Epidermal melanocyte (primary cell): ENCODE results near the gene VN1R5.
"Not testable (repeated sequence)": the region's sequence is repeated elsewhere in the genome, so short reads cannot be mapped to it uniquely, and the experiment has no call there.

Experiments
- DNase-seq: peaks from one replicate; pipeline ENCODE4 v3.0.0; 2011; ENCODE audit warnings: low spot score; ENCODE audit not compliant: insufficient read length

Gene VN1R5

DNA sequence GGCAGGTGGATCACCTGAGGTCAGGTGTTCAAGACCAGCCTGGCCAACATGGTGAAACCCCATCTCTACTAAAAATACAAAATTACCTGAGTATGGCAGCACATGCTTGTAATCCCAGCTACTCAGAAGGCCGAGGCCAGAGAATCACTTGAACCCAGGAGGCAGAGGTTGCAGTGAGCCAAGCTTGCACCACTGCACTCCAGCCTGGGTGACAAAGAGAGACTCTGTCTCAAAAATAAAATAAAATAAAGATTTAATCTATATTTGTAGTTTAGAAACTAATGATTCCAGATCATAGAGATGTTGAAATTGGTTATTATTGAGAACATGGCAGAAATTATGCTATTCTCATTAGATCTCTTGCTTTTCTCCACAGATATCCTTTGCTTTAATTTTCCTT is at the start of gene VN1R5:
TSS of gene VN1R5 (plus strand) at position 301 of the 400 bp plus-strand sequence.
- not testable (repeated sequence) for DNase-seq

- DNase-seq, result no peak
Observed at GRCh38 chr1:247209396-247209795, 46.5 kb upstream of the VN1R5 start.

GRCh38 chr1:247210062-247210375 is 45.9 kb upstream of the VN1R5 start:
- DNase-seq, result no peak

GRCh38 chr1:247210376-247211117 is 45.3 kb upstream of the VN1R5 start:
- peak; percentile 94 for DNase-seq

- DNase-seq, result no peak
Observed at GRCh38 chr1:247211339-247211738, 44.5 kb upstream of the VN1R5 start.

GRCh38 chr1:247212012-247212411 is 43.9 kb upstream of the VN1R5 start:
- DNase-seq, result no peak

- no peak for DNase-seq
Observed at GRCh38 chr1:247212627-247213617, 43.0 kb upstream of the VN1R5 start.

- DNase-seq, result no peak
Observed at GRCh38 chr1:247216261-247216660, 39.6 kb upstream of the VN1R5 start.

- DNase-seq, result no peak
Observed at GRCh38 chr1:247218121-247218651, 37.7 kb upstream of the VN1R5 start.

GRCh38 chr1:247220280-247220679 is 35.6 kb upstream of the VN1R5 start:
- not testable (repeated sequence) for DNase-seq

DNA sequence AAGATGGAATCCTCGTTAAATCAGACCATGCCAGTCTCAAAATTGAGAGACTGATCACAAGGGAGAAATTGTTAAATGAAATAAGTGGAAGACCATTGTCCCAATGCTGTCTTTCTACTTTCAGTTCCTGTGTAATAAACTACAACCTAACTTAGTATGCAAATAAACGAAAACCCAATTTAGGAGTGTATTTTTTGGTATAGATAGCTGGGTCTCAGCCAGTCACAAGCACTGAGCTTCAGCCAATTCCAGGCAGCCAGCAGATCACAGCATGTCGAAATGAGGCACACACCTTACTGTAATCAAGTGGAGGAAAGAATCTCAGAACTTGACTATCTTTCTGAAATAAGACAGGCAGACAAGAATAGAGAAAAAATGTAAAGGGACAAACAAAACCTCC is 33.0 kb upstream of the VN1R5 start:
- DNase-seq, result no peak

DNA sequence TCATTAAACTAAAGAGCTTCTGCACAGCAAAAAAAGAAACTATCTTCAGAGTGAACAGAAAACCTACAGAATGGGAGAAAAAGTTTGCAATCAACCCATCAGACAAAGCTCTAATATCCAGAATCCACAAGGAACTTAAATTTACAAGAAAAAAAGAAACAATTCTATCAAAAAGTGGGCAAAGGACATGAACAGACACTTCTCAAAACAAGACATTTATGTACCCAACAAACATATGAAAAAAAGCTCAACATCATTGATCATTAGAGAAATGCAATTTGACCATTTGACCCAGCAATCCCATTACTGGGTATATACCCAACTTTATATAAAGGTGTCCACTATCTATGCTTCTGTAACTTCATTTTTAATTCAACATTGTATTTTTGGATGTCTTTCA is 31.1 kb upstream of the VN1R5 start:
- DNase-seq, result no peak

- no peak for DNase-seq
Observed at GRCh38 chr1:247228133-247228532, 27.7 kb upstream of the VN1R5 start.

- no peak for DNase-seq
Observed at GRCh38 chr1:247241691-247242090, 14.2 kb upstream of the VN1R5 start.

DNA sequence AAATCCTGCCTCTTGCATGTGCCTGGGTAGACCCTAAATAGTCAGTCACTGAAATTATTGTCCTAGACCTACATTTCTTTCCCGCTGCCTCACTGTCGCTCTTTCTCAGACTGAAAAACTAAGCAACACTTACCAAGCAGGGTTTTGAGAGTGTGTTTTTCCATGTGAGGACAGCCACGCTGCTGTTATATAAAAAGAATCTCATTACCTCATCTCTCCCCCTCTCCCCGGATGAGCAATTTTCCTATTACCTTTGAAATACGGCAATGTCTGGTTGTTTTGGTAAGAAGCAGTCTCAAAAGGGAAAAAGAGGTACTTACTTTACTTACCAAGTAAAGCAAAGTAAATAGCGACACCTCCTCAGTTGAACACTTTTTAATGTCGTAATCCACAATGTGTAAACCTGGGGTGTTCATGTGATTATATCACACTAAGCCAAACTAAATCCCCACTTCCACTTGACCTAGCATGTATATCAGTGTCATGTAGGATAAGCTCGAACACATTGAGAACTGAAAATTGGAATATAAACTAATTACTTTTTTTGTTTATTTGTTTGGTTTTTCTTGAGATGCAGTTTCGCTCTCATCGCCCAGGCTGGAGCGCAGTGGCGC is 12.2 kb upstream of the VN1R5 start:
- DNase-seq, result no peak

- DNase-seq, result no peak
Observed at GRCh38 chr1:247246325-247247115, 9.4 kb upstream of the VN1R5 start.

DNA sequence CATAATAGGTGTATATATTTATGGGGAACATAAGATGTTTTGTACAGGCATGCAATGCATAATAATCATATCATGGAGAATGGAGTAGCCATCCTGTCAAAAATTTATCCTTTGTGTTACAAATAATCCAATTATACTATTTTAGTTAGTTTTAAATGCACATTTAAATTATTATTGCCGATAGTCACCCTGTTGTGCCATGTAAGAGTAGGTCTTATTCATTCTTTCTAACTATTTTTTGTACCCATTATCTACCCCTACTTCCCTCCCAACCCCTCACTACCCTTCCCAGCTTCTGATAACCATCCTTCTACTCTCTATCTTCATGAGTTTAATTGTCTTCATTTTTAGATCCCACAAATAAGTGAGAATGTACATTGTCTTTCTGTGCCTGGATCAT is 8.3 kb upstream of the VN1R5 start:
- no peak for DNase-seq

DNA sequence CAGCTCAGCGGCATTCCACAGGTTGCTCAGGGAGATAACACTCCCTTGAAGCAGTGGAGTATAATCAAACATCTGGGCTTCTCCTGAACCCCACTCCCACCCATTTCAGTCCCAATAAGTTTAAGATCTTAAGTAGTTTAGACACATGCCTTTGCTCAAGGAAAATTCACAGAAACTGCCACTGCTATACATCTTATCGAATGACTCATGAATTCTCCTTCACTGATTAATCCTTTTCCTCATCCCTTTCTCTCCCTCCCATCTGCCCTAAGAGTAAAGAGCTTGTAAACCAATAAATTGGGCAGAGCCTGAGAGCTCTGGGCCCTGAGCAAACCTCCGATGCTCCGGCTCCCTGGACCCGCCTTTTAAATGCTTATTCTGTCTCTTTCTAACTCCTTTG is 10.2 kb downstream of the VN1R5 start:
- DNase-seq, result no peak

GRCh38 chr1:247268390-247269045 is 12.6 kb downstream of the VN1R5 start:
- no peak for DNase-seq

- no peak for DNase-seq
Observed at GRCh38 chr1:247269133-247269532, 13.3 kb downstream of the VN1R5 start.

- no peak for DNase-seq
Observed at GRCh38 chr1:247270003-247270402, 14.1 kb downstream of the VN1R5 start.
